Tibial nerve (tissue), 4 donors: ENCODE results near the gene WDR31.

Experiments
- EP300 ChIP-seq, 2 donors: sonication (generic); formaldehyde crosslinking; IDR thresholded peaks; one replicate each; pipeline ENCODE4 v1.6.1; 2017; ENCODE audit warnings: antibody characterized with exemption in 2 of 2, mild to moderate bottlenecking in 1 of 2
- POLR2A ChIP-seq, 2 donors: fragments of 450-650 bp; IDR thresholded peaks; one replicate each; pipeline ENCODE4 v1.6.1; 2017; ENCODE audit warnings: antibody characterized with exemption in 2 of 2, mild to moderate bottlenecking in 2 of 2, moderate library complexity in 2 of 2
- TF ChIP-seq, protein P1 (sequence below), 5 experiments: fragments of 200-600 bp in 3 of 5; fragments of 450-650 bp in 2 of 5; sonication (generic) in 3 of 5; IDR thresholded peaks; one replicate each; pipeline ENCODE4 v1.5.1; 2016 to 2019; ENCODE audit warnings: antibody characterized with exemption in 5 of 5, mild to moderate bottlenecking in 3 of 5, moderate library complexity in 2 of 5

DNA sequence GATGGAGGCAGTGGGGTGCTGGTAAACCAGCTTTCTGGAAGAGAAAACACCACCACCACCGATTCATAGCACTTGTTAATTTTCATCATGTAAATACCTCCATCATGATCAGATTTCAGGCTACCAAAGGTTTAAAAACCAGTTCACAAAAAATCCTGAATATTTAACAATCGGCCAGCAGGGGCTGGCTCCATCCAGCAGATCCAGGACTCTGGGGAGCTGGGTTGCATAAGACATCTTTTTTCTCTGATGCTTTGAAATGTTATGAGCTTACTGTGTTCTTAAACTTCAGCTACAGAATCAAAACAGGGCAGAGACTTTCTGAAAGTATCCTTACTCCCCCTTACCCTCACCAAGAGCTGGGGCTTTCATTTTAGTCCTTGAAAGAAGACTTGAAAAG is 22.3 kb downstream of the WDR31 start:
- TF ChIP-seq, protein P1, sequence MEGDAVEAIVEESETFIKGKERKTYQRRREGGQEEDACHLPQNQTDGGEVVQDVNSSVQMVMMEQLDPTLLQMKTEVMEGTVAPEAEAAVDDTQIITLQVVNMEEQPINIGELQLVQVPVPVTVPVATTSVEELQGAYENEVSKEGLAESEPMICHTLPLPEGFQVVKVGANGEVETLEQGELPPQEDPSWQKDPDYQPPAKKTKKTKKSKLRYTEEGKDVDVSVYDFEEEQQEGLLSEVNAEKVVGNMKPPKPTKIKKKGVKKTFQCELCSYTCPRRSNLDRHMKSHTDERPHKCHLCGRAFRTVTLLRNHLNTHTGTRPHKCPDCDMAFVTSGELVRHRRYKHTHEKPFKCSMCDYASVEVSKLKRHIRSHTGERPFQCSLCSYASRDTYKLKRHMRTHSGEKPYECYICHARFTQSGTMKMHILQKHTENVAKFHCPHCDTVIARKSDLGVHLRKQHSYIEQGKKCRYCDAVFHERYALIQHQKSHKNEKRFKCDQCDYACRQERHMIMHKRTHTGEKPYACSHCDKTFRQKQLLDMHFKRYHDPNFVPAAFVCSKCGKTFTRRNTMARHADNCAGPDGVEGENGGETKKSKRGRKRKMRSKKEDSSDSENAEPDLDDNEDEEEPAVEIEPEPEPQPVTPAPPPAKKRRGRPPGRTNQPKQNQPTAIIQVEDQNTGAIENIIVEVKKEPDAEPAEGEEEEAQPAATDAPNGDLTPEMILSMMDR (IDR thresholded peaks at IDR 0.05), result peak in 1 of 5 experiments; percentile 11
- TF ChIP-seq POLR2A (IDR thresholded peaks at IDR 0.05) (no peak), EP300 (IDR thresholded peaks at IDR 0.05) (no peak)
